Measurements from ENCODE around the gene LRRC3C. TPM values are rescaled to one million over a fixed set of nuclear protein-coding genes. Genes with fewer than 3 reads are reported as not detected.

LRRC3C gene
- total RNA-seq, 6 experiments from 2014 or later: not detected

- H3K27me3 Mint-ChIP-seq (ENCODE audit: insufficient read depth): no peaks in the 10 kb centered on the region
- no peaks in the 10 kb centered on the region for H3K9me3 Mint-ChIP-seq
- no peak overlapping the region for H3K4me3 Mint-ChIP-seq
Observed at GRCh38 chr17:39922006-39922405, 5.5 kb upstream of the LRRC3C start.

DNA sequence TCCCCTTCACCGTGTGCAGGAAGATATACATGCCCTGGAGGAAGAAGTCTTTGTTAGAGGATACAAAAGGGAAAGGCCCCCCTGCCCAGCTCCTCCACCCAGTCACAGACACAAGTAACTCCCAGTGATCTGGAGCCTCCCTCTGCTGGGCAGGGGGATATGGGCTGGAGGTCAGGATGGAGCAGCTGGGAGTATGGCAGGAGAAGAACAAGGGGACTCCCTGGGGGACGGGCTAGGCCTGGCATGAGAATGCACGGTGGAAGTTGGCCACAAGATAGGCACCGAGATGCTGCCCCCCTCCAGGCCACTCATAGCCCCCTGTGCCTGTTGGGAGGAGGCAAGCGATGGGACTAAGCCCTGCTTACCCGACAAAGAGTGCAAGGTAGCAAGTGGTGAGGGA, 4.3 kb upstream of the LRRC3C start:
- Mint-ChIP-seq H3K4me1 (ENCODE audit: low read depth) (peaks cover 35% of the 10 kb centered on the region), H3K36me3 (ENCODE audit: low read depth) (no peaks in the 10 kb centered on the region; the same call in 1 of the 2 replicates), H3K27ac (no peak overlapping the region), H3K4me3 (no peak overlapping the region), H3K9me3 (no peaks in the 10 kb centered on the region), H3K27me3 (ENCODE audit: insufficient read depth) (no peaks in the 10 kb centered on the region)
- no peak for TF ChIP-seq CTCF (IDR thresholded peaks at IDR 0.05)
- no peak for DNase-seq

More at GRCh38 chr17:39922006-39922405, 5.5 kb upstream of the LRRC3C start:
- no peak for TF ChIP-seq CTCF (IDR thresholded peaks at IDR 0.05)
- no peak overlapping the region for H3K27ac Mint-ChIP-seq
- DNase-seq: no peak
- H3K36me3 Mint-ChIP-seq (ENCODE audit: low read depth): peaks cover 1% of the 10 kb centered on the region
- peaks cover 25% of the 10 kb centered on the region for H3K4me1 Mint-ChIP-seq (ENCODE audit: low read depth)

GRCh38 chr17:39923836-39924690, 3.5 kb upstream of the LRRC3C start:
- Mint-ChIP-seq H3K9me3 (no peaks in the 10 kb centered on the region), H3K4me1 (ENCODE audit: low read depth) (peaks cover 44% of the 10 kb centered on the region), H3K27ac (peak overlapping the region; percentile 79), H3K36me3 (ENCODE audit: low read depth) (no peaks in the 10 kb centered on the region; the same call in 1 of the 2 replicates), H3K27me3 (ENCODE audit: insufficient read depth) (no peaks in the 10 kb centered on the region), H3K4me3 (peak overlapping the region; percentile 49)
- TF ChIP-seq CTCF (IDR thresholded peaks at IDR 0.05): no peak
- DNase-seq: no peak

DNA sequence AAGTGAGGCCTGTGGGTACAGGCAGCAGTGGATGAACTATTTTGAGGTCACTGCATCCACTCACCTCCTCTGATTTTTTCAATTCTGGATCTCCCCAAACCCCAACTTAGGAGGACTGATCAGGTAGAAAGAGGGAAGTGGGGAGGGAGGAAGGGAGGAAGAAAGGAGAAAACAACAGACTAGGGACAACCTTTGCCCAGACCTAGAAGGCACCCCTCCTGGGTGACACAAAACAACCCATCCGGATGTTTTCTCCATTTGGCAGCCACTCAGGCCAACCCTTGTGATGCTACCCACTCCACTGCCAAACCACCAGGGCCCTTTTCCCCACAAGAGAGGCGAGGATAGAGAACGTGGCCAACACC, 2.9 kb upstream of the LRRC3C start:
- Mint-ChIP-seq H3K27ac (peak overlapping the region; percentile 79), H3K36me3 (ENCODE audit: low read depth) (no peaks in the 10 kb centered on the region; the same call in 1 of the 2 replicates), H3K4me3 (peak overlapping the region; percentile 49), H3K27me3 (ENCODE audit: insufficient read depth) (no peaks in the 10 kb centered on the region), H3K4me1 (ENCODE audit: low read depth) (peaks cover 50% of the 10 kb centered on the region), H3K9me3 (no peaks in the 10 kb centered on the region)
- TF ChIP-seq CTCF (IDR thresholded peaks at IDR 0.05): no peak
- DNase-seq: no peak

DNA sequence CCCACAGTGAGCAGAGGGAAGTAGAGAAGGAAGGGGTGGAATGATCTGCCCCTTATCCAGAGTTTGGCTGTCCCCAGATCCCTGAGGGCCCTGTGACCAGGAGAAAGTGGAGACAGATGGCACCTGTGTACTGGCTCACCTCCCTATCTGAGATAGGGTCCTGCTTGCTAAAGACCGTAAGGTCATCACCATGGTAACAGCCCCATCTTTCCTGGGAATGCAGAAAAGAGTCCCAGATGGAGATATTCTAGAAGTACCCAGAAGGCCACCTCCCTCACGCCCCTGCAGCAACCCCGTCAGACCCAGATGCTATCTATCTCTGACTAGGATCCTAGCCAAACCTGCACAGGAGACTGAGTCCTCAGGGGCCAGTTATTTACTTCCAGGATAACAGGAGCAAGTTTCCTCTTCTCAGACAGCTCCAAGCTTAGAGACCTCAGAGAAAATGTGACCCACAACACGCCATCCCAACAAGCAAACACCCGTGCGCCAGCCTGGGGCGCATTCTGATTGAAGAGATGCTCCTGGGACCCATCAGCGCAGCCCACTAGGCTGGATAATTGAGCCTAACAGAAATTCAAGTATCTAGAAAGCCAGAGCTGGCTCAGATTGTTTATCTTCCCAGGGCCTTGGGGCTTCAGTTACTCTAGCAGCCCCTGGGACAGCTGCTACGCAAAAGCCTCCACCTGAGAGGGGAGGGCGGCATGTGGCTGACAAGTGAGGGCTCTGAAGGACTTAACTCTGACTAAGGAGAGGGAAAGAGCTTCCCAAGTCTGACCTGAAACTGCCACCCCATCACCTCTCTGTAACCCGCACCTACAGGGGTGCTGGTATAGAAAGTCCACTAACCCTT, 2.0 kb upstream of the LRRC3C start:
- Mint-ChIP-seq H3K27me3 (ENCODE audit: insufficient read depth) (no peaks in the 10 kb centered on the region; the same call in 1 of the 2 replicates), H3K4me3 (peak overlapping the region; percentile 91), H3K4me1 (ENCODE audit: low read depth) (peaks cover 56% of the 10 kb centered on the region), H3K9me3 (no peaks in the 10 kb centered on the region), H3K27ac (peak overlapping the region; percentile 93), H3K36me3 (ENCODE audit: low read depth) (no peaks in the 10 kb centered on the region; the same call in 1 of the 2 replicates)
- TF ChIP-seq CTCF (IDR thresholded peaks at IDR 0.05): no peak
- DNase-seq: no peak

Measured in HFFc6 (cell line).